D721Med (cell line): ENCODE measurements around the gene DDX1.

Experiments
- DNase-seq: peaks from one replicate; pipeline ENCODE4 v3.0.0; 2011; ENCODE audit warnings: low spot score; ENCODE audit not compliant: insufficient read length
- FAIRE-seq: peaks from 2 replicates; lab custom pipeline; 2011; peaks lifted over from hg19 to GRCh38; lab: Jason Lieb, UNC
- CTCF ChIP-seq: IDR thresholded peaks from 2 replicates; pipeline ENCODE4 v1.5.1; 2012; ENCODE audit warnings: mild to moderate bottlenecking, control low read depth; ENCODE audit not compliant: insufficient read depth; ENCODE audit errors: missing control alignments

DDX1 gene

GRCh38 chr2:15563227-15564100 is 28.2 kb upstream of the DDX1 start:
- no peak for TF ChIP-seq CTCF
- no peak for FAIRE-seq
- DNase-seq: no peak

- DNase-seq: no peak
These were observed 26.3 kb upstream of the DDX1 start for GRCh38 chr2:15565392-15565791.

GRCh38 chr2:15565994-15566671 is 25.5 kb upstream of the DDX1 start:
- no peak for TF ChIP-seq CTCF
- DNase-seq: no peak
- no peak for FAIRE-seq

More at GRCh38 chr2:15565392-15565791, 26.3 kb upstream of the DDX1 start:
- no peak for TF ChIP-seq CTCF
- no peak for FAIRE-seq

- FAIRE-seq: no peak
- TF ChIP-seq CTCF: no peak
- DNase-seq: no peak
These were observed 24.8 kb upstream of the DDX1 start for GRCh38 chr2:15566912-15567311.

- no peak for TF ChIP-seq CTCF
- no peak for FAIRE-seq
- no peak for DNase-seq
These were observed 22.8 kb upstream of the DDX1 start for GRCh38 chr2:15568874-15569273.

- TF ChIP-seq CTCF: no peak
These were observed 21.6 kb upstream of the DDX1 start for GRCh38 chr2:15570104-15570503.

More at GRCh38 chr2:15570104-15570503, 21.6 kb upstream of the DDX1 start:
- FAIRE-seq: no peak
- no peak for DNase-seq
